ENCODE measurements around the gene LMAN1L. TPM values are rescaled to one million over a fixed set of nuclear protein-coding genes. Genes with fewer than 3 reads are reported as not detected.

LMAN1L gene
- total and polyA plus RNA-seq, 3 donors from 2014 or later = 2.2 to 4.6 (median 4.3) TPM

GRCh38 chr15:74792227-74793016 is 20.2 kb upstream of the LMAN1L start:
- intact Hi-C loops (cut with DNase I; ENCODE audit: low total_unique reads) = no loop called here
- H3K27ac ChIP-seq = no peak overlapping the region
- WGBS, 2 donors = 84 to 87% methylated on average over 7 to 12 of the region's 12 CpGs
- H3K27me3 ChIP-seq = no peaks in the 10 kb centered on the region
- peaks cover 22% of the 10 kb centered on the region for H3K4me1 ChIP-seq
- TF ChIP-seq CTCF (IDR thresholded peaks at IDR 0.05) (no peak), POLR2A (IDR thresholded peaks at IDR 0.05) (no peak)
- no peak for DNase-seq
- no peaks in the 10 kb centered on the region for H3K9me3 ChIP-seq
- H3K4me3 ChIP-seq = no peak overlapping the region
- no peaks in the 10 kb centered on the region for H3K36me3 ChIP-seq (ENCODE audit: low read depth, missing control alignments)

- H3K4me3 ChIP-seq = no peak overlapping the region
- H3K9me3 ChIP-seq = no peaks in the 10 kb centered on the region
- TF ChIP-seq POLR2A (IDR thresholded peaks at IDR 0.05) (no peak), CTCF (IDR thresholded peaks at IDR 0.05) (no peak)
- H3K4me1 ChIP-seq = peaks cover 17% of the 10 kb centered on the region
- H3K27me3 ChIP-seq = no peaks in the 10 kb centered on the region
- H3K36me3 ChIP-seq (ENCODE audit: low read depth, missing control alignments) = no peaks in the 10 kb centered on the region
- no peak for DNase-seq
- intact Hi-C loops (cut with DNase I; ENCODE audit: low total_unique reads) = no loop called here
- 85 to 88% methylated on average over 7 to 12 of the region's 12 CpGs for WGBS, 2 donors
- no peak overlapping the region for H3K27ac ChIP-seq
Observed at GRCh38 chr15:74793135-74794028, 19.3 kb upstream of the LMAN1L start.

DNA sequence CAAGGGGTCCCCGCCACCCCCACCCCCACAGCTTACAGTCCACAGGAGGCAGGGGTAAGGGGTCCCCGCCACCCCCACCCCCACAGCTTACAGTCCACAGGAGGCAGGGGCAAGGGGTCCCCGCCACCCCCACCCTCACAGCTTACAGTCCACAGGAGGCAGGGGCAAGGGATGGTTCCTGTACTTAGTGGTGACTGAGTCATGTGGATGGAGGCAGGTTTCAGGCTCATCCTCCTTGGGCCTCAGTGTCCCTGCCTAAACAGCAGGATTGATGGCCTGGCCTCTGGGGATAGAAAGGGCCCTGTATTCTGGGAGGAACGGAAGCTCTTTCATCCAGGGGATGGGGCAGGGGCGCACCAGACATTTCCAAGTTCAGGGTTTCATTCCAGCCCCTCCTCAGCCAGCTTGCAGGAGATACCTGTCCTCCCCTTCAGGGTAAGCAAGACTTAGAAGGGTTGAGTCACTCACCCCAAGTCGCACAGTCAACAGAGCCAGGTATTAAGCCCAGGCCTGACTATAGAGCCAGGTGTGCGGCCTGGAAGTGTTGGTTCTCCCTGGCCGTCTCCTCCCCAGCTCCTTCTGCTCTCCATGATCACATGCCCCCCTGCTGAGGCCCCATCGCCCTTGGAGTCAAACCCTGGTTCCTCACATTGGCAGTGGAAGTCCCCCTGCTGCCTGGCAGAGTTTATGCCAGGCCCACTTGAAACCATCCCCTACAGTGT is 18.2 kb upstream of the LMAN1L start:
- Histone ChIP-seq H3K27me3 (no peaks in the 10 kb centered on the region), H3K27ac (no peak overlapping the region), H3K9me3 (no peaks in the 10 kb centered on the region), H3K4me3 (no peak overlapping the region), H3K36me3 (ENCODE audit: low read depth, missing control alignments) (no peaks in the 10 kb centered on the region), H3K4me1 (peaks cover 14% of the 10 kb centered on the region)
- DNase-seq = no peak
- TF ChIP-seq POLR2A (IDR thresholded peaks at IDR 0.05) (no peak), CTCF (IDR thresholded peaks at IDR 0.05) (no peak)
- WGBS, 2 donors = 80 to 94% methylated on average over 6 of the region's 9 CpGs
- intact Hi-C loops (cut with DNase I; ENCODE audit: low total_unique reads) = no loop called here

GRCh38 chr15:74794970-74795349 is 17.7 kb upstream of the LMAN1L start:
- WGBS, 2 donors = 95 to 97% methylated on average over 9 of the region's 9 CpGs
- H3K27ac ChIP-seq = no peak overlapping the region
- no peak for DNase-seq
- H3K36me3 ChIP-seq (ENCODE audit: low read depth, missing control alignments) = no peaks in the 10 kb centered on the region
- no peaks in the 10 kb centered on the region for H3K9me3 ChIP-seq
- no peaks in the 10 kb centered on the region for H3K27me3 ChIP-seq
- H3K4me1 ChIP-seq = peaks cover 8% of the 10 kb centered on the region
- intact Hi-C loops (cut with DNase I; ENCODE audit: low total_unique reads) = no loop called here
- no peak for TF ChIP-seq POLR2A (IDR thresholded peaks at IDR 0.05)
- no peak for TF ChIP-seq CTCF (IDR thresholded peaks at IDR 0.05)
- H3K4me3 ChIP-seq = no peak overlapping the region
